Colon (tissue), 2 donors: Measurements from ENCODE around the gene BCO1.

Experiments used
- FAIRE-seq: peaks from 2 replicates; lab custom pipeline; 2012; peaks lifted over from hg19 to GRCh38; lab: Jason Lieb, UNC
- donor health status: control.
- donor health status: control.

Gene BCO1

GRCh38 chr16:81232740-81233367 is 5.6 kb upstream of the BCO1 start:
- FAIRE-seq, result no peak

- FAIRE-seq, result no peak
Measured at GRCh38 chr16:81237282-81237681, 1.2 kb upstream of the BCO1 start.

- FAIRE-seq, result no peak
Measured at GRCh38 chr16:81237942-81238295, 570 bp upstream of the BCO1 start.

GRCh38 chr16:81239367-81240121 is 1.1 kb downstream of the BCO1 start:
- FAIRE-seq, result no peak

GRCh38 chr16:81241706-81242105 is 3.2 kb downstream of the BCO1 start:
- no peak for FAIRE-seq

GRCh38 chr16:81242977-81243618 is 4.6 kb downstream of the BCO1 start:
- FAIRE-seq, result no peak

GRCh38 chr16:81243942-81244341 is 5.5 kb downstream of the BCO1 start:
- no peak for FAIRE-seq

- FAIRE-seq, result no peak
Measured at GRCh38 chr16:81251871-81252270, 13.4 kb downstream of the BCO1 start.

- FAIRE-seq, result no peak
Measured at GRCh38 chr16:81253141-81253540, 14.7 kb downstream of the BCO1 start.

- FAIRE-seq, result no peak
Measured at GRCh38 chr16:81254922-81255526, 16.5 kb downstream of the BCO1 start.

- no peak for FAIRE-seq
Measured at GRCh38 chr16:81259916-81260315, 21.4 kb downstream of the BCO1 start.

GRCh38 chr16:81261049-81261648 is 22.7 kb downstream of the BCO1 start:
- no peak for FAIRE-seq

GRCh38 chr16:81263470-81264220 is 25.2 kb downstream of the BCO1 start:
- no peak for FAIRE-seq

- no peak for FAIRE-seq
Measured at GRCh38 chr16:81264386-81264785, 25.9 kb downstream of the BCO1 start.

- FAIRE-seq, result no peak
Measured at GRCh38 chr16:81265052-81265451, 26.6 kb downstream of the BCO1 start.

GRCh38 chr16:81265658-81266451 is 27.4 kb downstream of the BCO1 start:
- no peak for FAIRE-seq

- no peak for FAIRE-seq
Measured at GRCh38 chr16:81266680-81267095, 28.2 kb downstream of the BCO1 start.

- FAIRE-seq, result no peak
Measured at GRCh38 chr16:81268509-81268908, 30.0 kb downstream of the BCO1 start.

- FAIRE-seq, result no peak
Measured at GRCh38 chr16:81273223-81273950, 34.9 kb downstream of the BCO1 start.

GRCh38 chr16:81275064-81275532 is 36.6 kb downstream of the BCO1 start:
- no peak for FAIRE-seq
